ENCODE measurements around the gene PDE3B. TPM values are rescaled to one million over a fixed set of nuclear protein-coding genes. Genes with fewer than 3 reads are reported as not detected.

The PDE3B gene
- total and polyA plus RNA-seq, 7 donors = 0.11 to 0.59 (median 0.30) TPM

DNA sequence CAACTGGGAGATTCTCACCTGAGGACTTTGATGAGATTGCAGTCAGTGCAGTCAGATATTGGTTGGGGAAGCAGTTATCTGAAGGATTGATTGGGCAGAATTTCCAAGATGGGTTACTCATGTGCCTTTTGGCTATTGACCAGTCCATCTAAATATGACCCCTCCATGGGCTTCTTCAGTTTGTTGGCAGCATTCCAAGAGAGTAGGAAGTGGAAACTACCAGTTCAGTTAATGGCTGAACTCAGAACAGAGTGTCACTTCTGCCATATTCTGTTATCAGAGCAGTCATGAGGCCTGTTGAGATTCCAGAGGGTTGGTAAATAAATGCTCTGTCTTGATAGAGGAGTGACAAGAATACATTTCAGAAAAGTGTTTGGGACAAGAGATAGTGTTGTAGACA, 177.4 kb downstream of the PDE3B start:
- TF ChIP-seq CTCF (IDR thresholded peaks at IDR 0.05) = no peak
- ATAC-seq (no peak), DNase-seq (no peak)
- Histone ChIP-seq H3K4me3 (no peak overlapping the region), H3K4me1 (no peaks in the 10 kb centered on the region), H3K27me3 (ENCODE audit: insufficient read depth in 3 of 3, low read length in 2 of 3) (no peaks in the 10 kb centered on the region), H3K9me3 (no peaks in the 10 kb centered on the region), H3K27ac (no peak overlapping the region), H3K36me3 (ENCODE audit: insufficient read depth in 1 of 2, low read depth in 1 of 2) (no peaks in the 10 kb centered on the region)
- intact Hi-C loops (cut with DNase I) = no loop called here

DNA sequence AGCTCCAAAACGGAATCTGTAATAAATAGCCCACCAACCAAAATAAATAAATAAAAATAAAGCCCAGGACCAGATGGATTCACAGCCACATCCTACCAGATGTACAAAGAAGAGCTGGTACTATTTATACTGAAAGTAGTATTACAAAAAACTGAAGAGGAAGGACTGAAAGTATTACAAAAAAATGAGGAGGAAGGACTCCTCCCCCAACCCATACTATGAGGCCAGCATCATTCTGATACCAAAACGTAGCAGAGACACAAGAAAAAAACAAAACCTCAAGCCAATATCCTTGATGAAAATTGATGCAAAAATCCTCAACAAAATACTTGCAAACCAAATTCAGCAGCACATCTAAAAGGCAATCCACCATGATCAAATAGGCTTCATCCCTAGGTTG, 183.0 kb downstream of the PDE3B start:
- 73 to 88% (median 79%) methylated on average over 2 of the region's 2 CpGs for WGBS, 3 donors
- no peaks in the 10 kb centered on the region for H3K9me3 ChIP-seq
- H3K27ac ChIP-seq = no peak overlapping the region
- H3K4me3 ChIP-seq = no peak overlapping the region
- intact Hi-C loops (cut with DNase I) = no loop called here
- no peaks in the 10 kb centered on the region for H3K27me3 ChIP-seq (ENCODE audit: insufficient read depth in 3 of 3, low read length in 2 of 3)
- no peaks in the 10 kb centered on the region for H3K36me3 ChIP-seq (ENCODE audit: insufficient read depth in 1 of 2, low read depth in 1 of 2)
- H3K4me1 ChIP-seq = no peaks in the 10 kb centered on the region
- ATAC-seq (no peak), DNase-seq (no peak)
- TF ChIP-seq CTCF (IDR thresholded peaks at IDR 0.05) = no peak

DNA sequence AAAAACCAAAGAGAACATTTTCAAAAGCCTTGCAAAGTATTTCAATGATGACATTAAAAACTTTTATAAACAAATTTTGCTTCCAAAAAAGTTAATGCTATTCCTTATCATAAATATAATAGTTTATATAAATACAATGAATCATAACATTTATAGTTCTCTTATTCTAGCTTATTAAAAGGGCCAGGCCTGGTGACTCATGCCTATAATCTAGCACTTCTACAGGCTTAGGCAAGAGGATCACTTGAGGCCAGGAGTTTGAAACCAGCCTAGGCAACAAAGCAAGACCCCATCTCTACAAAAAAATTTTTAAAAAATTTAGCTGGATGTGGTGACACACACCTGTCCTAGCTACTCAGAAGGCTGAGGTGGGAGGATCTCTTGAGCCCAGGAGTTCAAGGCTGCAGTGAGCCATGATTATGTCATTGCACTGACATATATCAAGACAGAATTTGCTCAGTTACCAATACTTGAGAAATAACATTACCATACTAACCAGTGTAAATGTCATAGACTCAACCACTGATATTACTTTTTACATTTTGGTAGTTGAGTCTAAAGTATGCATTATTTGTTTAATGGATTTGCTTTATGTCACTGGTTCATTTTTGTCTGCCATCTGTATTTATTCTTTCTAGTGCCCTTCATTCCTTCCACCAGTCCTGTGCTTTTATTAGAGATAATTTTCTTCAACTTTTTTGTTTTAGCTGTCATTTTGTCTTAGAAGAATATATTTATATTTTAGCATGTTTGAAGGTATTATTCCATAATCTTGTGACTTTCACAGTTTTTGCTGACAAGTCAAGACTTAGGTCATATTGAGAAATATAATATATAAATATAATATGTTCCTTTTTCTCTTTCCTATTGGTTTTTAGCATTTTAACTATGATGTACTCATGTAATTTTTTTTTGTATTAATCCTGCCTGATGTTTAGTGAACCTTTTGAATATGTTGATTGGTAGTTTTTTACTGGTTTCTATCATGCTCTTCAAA, 192.2 kb downstream of the PDE3B start:
- intact Hi-C loops (cut with DNase I) = no loop called here
- Histone ChIP-seq H3K27ac (no peak overlapping the region), H3K9me3 (no peaks in the 10 kb centered on the region), H3K36me3 (ENCODE audit: insufficient read depth in 1 of 2, low read depth in 1 of 2) (no peaks in the 10 kb centered on the region), H3K4me1 (no peaks in the 10 kb centered on the region), H3K27me3 (ENCODE audit: insufficient read depth in 3 of 3, low read length in 2 of 3) (no peaks in the 10 kb centered on the region), H3K4me3 (no peak overlapping the region)
- TF ChIP-seq CTCF (IDR thresholded peaks at IDR 0.05) = no peak
- no peak for ATAC-seq
- no peak for DNase-seq

DNA sequence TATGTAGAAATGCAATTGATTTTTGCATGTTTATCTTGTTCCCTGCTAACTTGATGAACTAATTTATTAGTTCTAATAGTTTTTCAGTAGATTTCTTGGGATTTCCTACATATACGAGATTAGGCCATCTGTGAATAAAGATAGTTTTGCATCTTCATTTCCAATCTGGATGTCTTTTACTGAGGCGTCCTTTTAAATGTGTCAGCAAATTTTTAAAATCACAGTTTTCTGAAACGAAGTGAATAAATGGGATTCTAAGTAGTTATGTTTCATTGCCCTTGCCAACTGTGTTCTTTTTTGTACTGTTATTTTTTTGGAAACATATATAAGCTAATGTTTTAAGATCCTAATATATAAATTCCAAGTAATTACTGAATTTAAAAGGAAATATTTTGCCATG, 198.4 kb downstream of the PDE3B start:
- intact Hi-C loops (cut with DNase I) = no loop called here
- no peaks in the 10 kb centered on the region for H3K4me1 ChIP-seq
- no peaks in the 10 kb centered on the region for H3K9me3 ChIP-seq
- no peaks in the 10 kb centered on the region for H3K27me3 ChIP-seq (ENCODE audit: insufficient read depth in 3 of 3, low read length in 2 of 3)
- no peak overlapping the region for H3K27ac ChIP-seq
- WGBS, 3 donors = 83 to 87% (median 86%) methylated on average over 3 of the region's 3 CpGs
- H3K4me3 ChIP-seq = no peak overlapping the region
- no peak for ATAC-seq
- DNase-seq = no peak
- no peak for TF ChIP-seq CTCF (IDR thresholded peaks at IDR 0.05)
- no peaks in the 10 kb centered on the region for H3K36me3 ChIP-seq (ENCODE audit: insufficient read depth in 1 of 2, low read depth in 1 of 2)

Data from psoas muscle (tissue), 8 donors.